GM20000 (cell line): ENCODE data around the gene TNFRSF11A.

ENCODE experiments used
- DNase-seq: peaks from one replicate; pipeline ENCODE4 v3.0.0; 2012; ENCODE audit warnings: low spot score
- CTCF ChIP-seq: IDR thresholded peaks from 2 replicates; pipeline ENCODE4 v1.5.1; 2012; ENCODE audit warnings: mild to moderate bottlenecking, control low read depth; ENCODE audit errors: extremely low read depth, missing control alignments

TNFRSF11A gene

GRCh38 chr18:62384068-62384467 lies 59.0 kb downstream of the TNFRSF11A start:
- DNase-seq: no peak
- TF ChIP-seq CTCF: no peak

- TF ChIP-seq CTCF: no peak
- DNase-seq: no peak
Observed at GRCh38 chr18:62384610-62385097, 59.5 kb downstream of the TNFRSF11A start.

- DNase-seq: no peak
- no peak for TF ChIP-seq CTCF
Observed at GRCh38 chr18:62386091-62386490, 61.0 kb downstream of the TNFRSF11A start.

- no peak for TF ChIP-seq CTCF
- no peak for DNase-seq
Observed at GRCh38 chr18:62386601-62387000, 61.5 kb downstream of the TNFRSF11A start.

GRCh38 chr18:62387257-62387656 lies 62.1 kb downstream of the TNFRSF11A start:
- no peak for DNase-seq
- TF ChIP-seq CTCF: no peak

GRCh38 chr18:62388855-62389760 lies 64.0 kb downstream of the TNFRSF11A start:
- DNase-seq: no peak

More at GRCh38 chr18:62388855-62389760, 64.0 kb downstream of the TNFRSF11A start:
- no peak for TF ChIP-seq CTCF
